Measurements from ENCODE around the gene DDR1.
A peak's percentile ranks its signal among the peaks of the same experiment; 100 is the strongest.
"Not testable (repeated sequence)": the region's sequence is repeated elsewhere in the genome, so short reads cannot be mapped to it uniquely, and the experiment has no call there.

The DDR1 gene

GRCh38 chr6:30883685-30884520 lies at the start of gene DDR1:
Gene DDR1, plus strand, starts transcription at chr6:30884519. Its CDS starts 4,211 bp downstream, at chr6:30888730.
- peak; percentile 34 for DNase-seq

- DNase-seq, result no peak
These were observed 49.7 kb upstream of the DDR1 start for GRCh38 chr6:30834646-30835045.

GRCh38 chr6:30835576-30835975 lies 48.7 kb upstream of the DDR1 start:
- no peak for DNase-seq

- DNase-seq, result no peak
These were observed 47.9 kb upstream of the DDR1 start for GRCh38 chr6:30836431-30836866.

GRCh38 chr6:30836957-30837356 lies 47.4 kb upstream of the DDR1 start:
- no peak for DNase-seq

- DNase-seq, result no peak
These were observed 46.9 kb upstream of the DDR1 start for GRCh38 chr6:30837432-30837831.

- no peak for DNase-seq
These were observed 46.4 kb upstream of the DDR1 start for GRCh38 chr6:30837870-30838269.

DNA sequence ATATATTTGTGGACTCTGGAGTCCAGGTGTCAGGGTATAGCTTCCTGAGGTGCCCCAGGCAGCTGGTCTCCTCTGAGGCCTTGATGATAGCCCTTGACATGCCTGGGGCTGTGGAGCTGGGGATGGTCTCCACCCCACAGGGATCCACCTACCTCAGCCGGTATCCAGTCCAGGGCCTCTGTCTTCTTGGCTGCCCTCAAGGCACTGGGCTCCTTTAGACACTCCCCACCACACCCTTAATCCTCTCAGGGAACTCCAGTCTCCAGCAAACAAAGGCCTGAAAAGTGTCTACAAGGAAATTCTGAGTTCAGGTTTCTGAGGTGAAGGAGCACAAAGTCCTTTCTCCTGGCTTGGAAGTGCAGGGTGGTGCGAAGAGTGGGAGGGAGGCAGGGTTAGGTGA lies 44.6 kb upstream of the DDR1 start:
- DNase-seq, result no peak

- no peak for DNase-seq
These were observed 44.0 kb upstream of the DDR1 start for GRCh38 chr6:30840084-30840934.

DNA sequence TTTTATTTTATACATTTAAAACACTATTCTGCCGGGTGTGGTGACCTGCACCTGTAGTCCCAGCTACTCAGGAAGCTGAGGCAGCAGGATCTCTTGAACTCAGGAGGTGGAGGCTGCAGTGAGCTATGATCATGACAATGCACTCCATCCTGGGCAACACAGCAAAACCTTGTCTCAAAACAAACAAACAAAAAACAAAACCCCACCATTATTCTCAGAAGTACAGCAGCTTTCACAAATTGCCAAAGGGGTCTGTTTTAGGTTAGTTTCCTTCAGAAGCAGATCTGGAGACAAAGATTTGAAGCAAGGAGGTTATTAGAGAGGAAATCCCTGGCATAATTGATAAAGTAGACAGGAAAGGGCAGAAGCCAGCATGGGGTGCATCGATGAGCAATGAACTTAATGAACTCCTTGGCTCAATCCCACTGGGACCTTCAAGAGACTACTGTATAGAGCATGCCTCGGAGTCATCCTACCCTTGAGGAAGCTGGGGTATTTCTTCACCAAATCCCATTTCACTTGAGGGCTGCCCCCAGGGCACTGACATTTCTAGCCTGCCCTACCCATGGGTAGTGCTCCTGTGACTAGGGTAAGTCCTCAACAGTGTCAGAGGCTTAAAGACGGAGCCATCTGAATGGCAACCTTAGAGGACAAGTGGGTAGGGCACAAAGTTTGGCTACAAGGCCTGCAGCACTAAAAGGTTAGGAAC lies 43.2 kb upstream of the DDR1 start:
- no peak for DNase-seq

DNA sequence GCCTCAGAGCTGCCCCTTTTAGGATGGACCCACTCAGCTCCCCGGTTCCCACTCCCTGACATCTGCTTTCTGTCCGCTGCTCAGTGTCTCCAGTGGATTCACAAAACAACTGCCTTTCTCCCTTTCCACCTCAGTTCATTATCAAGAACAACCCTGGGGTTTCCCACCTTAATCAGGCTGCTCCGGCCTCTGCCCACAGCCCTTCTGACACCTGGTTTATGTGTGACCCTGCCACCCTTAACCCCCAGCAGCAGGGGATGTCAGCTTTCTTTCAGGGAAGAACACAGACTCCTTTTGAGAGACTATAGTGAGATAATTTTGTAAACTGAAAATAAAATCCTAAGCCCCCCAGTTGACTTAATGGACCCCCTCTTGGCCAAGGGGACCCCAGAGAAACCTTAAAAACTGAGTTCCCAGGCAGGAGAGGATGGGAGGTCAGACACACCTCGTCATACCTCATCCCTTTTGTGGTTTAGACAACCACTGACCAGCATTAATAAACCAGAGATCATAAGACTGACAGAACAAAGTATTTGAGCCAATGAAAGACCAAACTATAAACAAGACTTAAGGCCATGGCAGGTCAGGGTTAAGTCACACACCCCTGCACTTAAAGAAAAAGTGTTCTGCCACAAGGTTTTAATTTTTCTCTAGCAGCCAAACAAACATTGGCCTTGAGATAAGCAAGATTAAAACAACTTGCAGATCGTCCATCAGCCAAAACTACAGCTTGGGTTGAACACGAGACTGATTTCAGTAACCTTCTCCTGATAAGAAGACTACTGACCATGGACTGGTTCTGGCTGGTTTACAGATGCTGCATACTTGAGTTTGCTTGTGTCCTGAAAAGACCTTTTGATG lies 42.4 kb upstream of the DDR1 start:
- DNase-seq, result no peak

DNA sequence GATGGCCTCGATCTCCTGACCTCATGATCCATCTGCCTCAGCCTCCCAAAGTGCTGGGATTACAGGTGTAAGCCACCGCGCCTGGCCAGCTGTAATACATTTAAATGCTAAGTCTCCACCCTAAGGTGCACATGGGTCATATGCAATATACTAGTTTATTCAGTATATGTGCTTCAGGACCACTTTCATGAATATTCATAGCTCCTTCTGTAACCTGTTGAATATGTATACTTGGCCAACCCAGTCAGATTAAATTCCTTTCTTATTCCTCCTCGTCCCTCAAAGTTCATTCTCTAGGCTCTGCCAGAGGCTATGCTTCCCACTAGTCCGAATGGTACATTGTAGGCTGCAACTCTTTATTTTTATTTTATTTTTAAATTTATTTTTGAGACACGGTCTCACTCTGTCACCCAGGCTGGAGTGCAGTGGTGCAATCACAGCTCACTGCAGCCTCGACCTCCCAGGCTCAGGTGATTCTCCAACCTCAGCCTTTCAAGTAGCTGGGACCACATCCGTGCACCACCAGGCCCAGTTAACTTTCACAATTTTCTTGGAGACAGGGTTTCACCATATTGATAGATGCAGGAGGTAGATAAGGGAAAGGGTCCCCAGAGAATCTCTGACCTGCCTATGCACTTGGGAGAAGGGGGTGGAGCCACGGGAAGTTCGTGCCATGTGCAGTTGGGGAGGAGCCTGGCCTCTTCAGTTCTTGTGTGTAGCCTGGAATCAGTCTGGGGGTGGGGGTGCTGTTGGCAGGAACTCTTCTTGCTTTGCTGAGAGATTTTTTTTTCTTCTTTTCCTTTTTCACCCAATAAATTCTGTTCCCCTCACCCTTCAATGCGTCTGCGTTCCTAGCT lies 41.3 kb upstream of the DDR1 start:
- DNase-seq, result no peak

GRCh38 chr6:30843611-30843998 lies 40.7 kb upstream of the DDR1 start:
- DNase-seq, result no peak

- DNase-seq, result no peak
These were observed 40.2 kb upstream of the DDR1 start for GRCh38 chr6:30844118-30844535.

- no peak for DNase-seq
These were observed 39.1 kb upstream of the DDR1 start for GRCh38 chr6:30845183-30845582.

DNA sequence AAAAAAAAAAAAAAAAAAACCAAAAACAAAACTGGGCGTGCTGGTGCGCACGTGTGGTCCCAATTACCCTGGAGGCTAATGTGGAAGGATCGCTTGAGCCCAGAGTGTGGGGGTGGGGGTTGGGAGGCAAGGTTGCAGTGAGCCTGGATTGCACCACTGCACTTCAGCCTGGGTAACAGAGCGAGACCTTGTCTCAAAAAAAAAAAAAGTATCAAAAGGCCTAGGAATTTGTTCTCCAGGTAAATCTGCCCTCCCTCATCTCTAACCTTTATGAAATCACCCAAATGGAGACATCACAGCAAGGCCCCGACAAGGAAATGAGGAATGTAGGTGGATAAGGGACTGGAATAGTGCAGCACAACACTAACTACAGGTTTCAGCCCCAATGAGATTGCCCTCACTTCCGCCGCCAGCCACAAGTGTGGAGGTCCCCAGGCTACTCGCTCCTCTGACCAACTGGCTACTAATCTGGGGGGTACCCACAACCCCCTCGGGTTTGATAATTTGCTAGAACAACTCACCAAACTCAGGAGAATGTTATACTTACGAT lies 36.8 kb upstream of the DDR1 start:
- DNase-seq, result no peak

- no peak for DNase-seq
These were observed 36.3 kb upstream of the DDR1 start for GRCh38 chr6:30847971-30848436.

GRCh38 chr6:30849903-30850651 lies 34.2 kb upstream of the DDR1 start:
- no peak for DNase-seq

DNA sequence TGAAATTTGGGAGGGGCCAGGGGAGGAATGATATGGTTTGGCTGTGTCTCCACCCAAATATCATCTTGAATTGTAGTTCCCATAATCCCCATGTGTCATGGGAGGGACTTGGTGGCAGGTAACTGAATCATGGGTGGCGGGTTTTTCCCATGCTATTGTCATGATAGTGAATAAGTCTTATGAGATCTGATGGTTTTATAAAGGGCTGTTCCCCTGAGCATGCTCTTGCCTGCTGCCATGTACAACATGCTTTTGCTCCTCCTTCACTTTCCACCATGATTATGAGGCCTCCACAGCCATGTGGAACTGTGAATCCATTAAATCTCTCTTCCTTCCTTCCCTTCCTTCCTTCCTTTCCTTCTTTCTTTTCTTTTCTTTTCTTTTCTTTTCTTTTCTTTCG lies 31.9 kb upstream of the DDR1 start:
- not testable (repeated sequence) for DNase-seq
